Endothelial cell of umbilical vein (primary cell): ENCODE results near the gene STOX1. TPM values are rescaled to one million over a fixed set of nuclear protein-coding genes. Genes with fewer than 3 reads are reported as not detected.

Experiments used
- BruUV-seq: library from RNA; stranded (reverse); fragments of 400-500 nt; replicated peaks from 2 replicates; lab custom pipeline; 2021; lab: Mats Ljungman, UMichigan
- CTCF ChIA-PET: fragments of 300-600, 350-600 bp; sonication (Branson Sonifier 250); formaldehyde crosslinking; loops from one replicate; lab custom pipeline; 2021; ENCODE audit warnings: antibody characterized with exemption, inconsistent platforms; lab: Charles Lee
- POLR2A ChIA-PET: fragments of 300-600, 350-600 bp; sonication (Branson Sonifier 250); formaldehyde crosslinking; loops from one replicate; lab custom pipeline; 2021; ENCODE audit warnings: antibody characterized with exemption, inconsistent platforms; lab: Charles Lee
- DNase-seq: peaks from one replicate; pipeline ENCODE4 v3.0.0-alpha.2; 2011; ENCODE audit warnings: low read depth, low spot score
- FAIRE-seq: peaks from 2 replicates; lab custom pipeline; 2011; peaks lifted over from hg19 to GRCh38; lab: Jason Lieb, UNC
- H2AFZ ChIP-seq: 2 replicates; pipeline ENCODE4 v1.6.0; 2012; ENCODE audit warnings: low read depth, low read length, control low read depth, inconsistent platforms
- H3K27ac ChIP-seq: 2 replicates; pipeline ENCODE4 v1.5.1; 2011; ENCODE audit warnings: low read depth, mild to moderate bottlenecking, control low read depth, low read length, moderate library complexity; ENCODE audit not compliant: insufficient read depth
- H3K27me3 ChIP-seq, 2 experiments: 2 replicates each; pipeline versions ENCODE4 v1.6.0 to v1.6.1; 2011; ENCODE audit warnings: low read length in 2 of 2, mixed read lengths in 1 of 2; ENCODE audit not compliant: control insufficient read depth in 2 of 2, insufficient read depth in 2 of 2
- H3K36me3 ChIP-seq, 2 experiments: 2 replicates in 1 of 2; 3 replicates in 1 of 2; pipeline ENCODE4 v1.5.1; 2011; ENCODE audit warnings: low read length in 2 of 2, mild to moderate bottlenecking in 1 of 2, moderate library complexity in 1 of 2; ENCODE audit not compliant: control insufficient read depth in 2 of 2, insufficient read depth in 2 of 2; ENCODE audit errors: extremely low read depth in 1 of 2
- H3K4me1 ChIP-seq: 3 replicates; pipeline ENCODE4 v1.5.1; 2011; ENCODE audit warnings: mild to moderate bottlenecking, low read length; ENCODE audit not compliant: control insufficient read depth, insufficient read depth; ENCODE audit errors: extremely low read depth
- H3K4me2 ChIP-seq: 2 replicates; pipeline ENCODE4 v1.6.1; 2011; ENCODE audit warnings: low read length, control low read depth, mixed read lengths; ENCODE audit not compliant: insufficient read depth
- H3K4me3 ChIP-seq, 3 experiments: fragments of 200-600 bp in 1 of 3; sonication (generic), shearing (Covaris generic) in 1 of 3; replicated peaks in 1 of 3; 2 replicates each; pipeline ENCODE4 v1.5.1; 2011 to 2016; ENCODE audit warnings: control low read depth in 3 of 3, low read length in 3 of 3, mild to moderate bottlenecking in 2 of 3, inconsistent platforms in 1 of 3, low read depth in 1 of 3, moderate library complexity in 1 of 3; ENCODE audit not compliant: insufficient read depth in 1 of 3
- H3K79me2 ChIP-seq: 2 replicates; pipeline ENCODE4 v1.6.0; 2012; ENCODE audit warnings: low read length, inconsistent platforms; ENCODE audit not compliant: control insufficient read depth, insufficient read depth
- H3K9ac ChIP-seq: replicated peaks from 2 replicates; pipeline ENCODE3; 2011; ENCODE audit warnings: low read length, control low read depth; ENCODE audit not compliant: insufficient read depth; ENCODE audit errors: extremely low read depth
- H3K9me1 ChIP-seq: replicated peaks from 3 replicates; pipeline ENCODE4 v1.6.0; 2011; ENCODE audit warnings: mild to moderate bottlenecking, low read length; ENCODE audit not compliant: control insufficient read depth, insufficient read depth; ENCODE audit errors: extremely low read depth
- H3K9me3 ChIP-seq: replicated peaks from 2 replicates; pipeline ENCODE4 v1.5.1; 2012; ENCODE audit warnings: low read length, inconsistent platforms; ENCODE audit not compliant: control insufficient read depth, insufficient read depth
- H4K20me1 ChIP-seq: replicated peaks from 2 replicates; pipeline ENCODE3; 2011; ENCODE audit warnings: mild to moderate bottlenecking, low read length; ENCODE audit not compliant: control insufficient read depth, insufficient read depth; ENCODE audit errors: extremely low read depth
- EZH2 ChIP-seq: IDR thresholded peaks from 2 replicates; pipeline ENCODE4 v1.6.1; 2012; ENCODE audit warnings: borderline replicate concordance, low read depth, mild to moderate bottlenecking, moderate library complexity, low read length, inconsistent platforms; ENCODE audit not compliant: severe bottlenecking
- FOS ChIP-seq: IDR thresholded peaks from 2 replicates; pipeline ENCODE4 v1.6.1; 2011; ENCODE audit warnings: mild to moderate bottlenecking, low read length, moderate library complexity, borderline replicate concordance; ENCODE audit not compliant: insufficient read depth
- GATA2 ChIP-seq: IDR thresholded peaks from 2 replicates; pipeline ENCODE4 v1.7.0; 2011; ENCODE audit warnings: low read depth, mild to moderate bottlenecking, moderate library complexity, mixed read lengths, low read length; ENCODE audit not compliant: insufficient read length, insufficient read depth
- JUN ChIP-seq: IDR thresholded peaks from 2 replicates; pipeline ENCODE4 v1.6.1; 2011; ENCODE audit warnings: borderline replicate concordance, low read depth; ENCODE audit not compliant: insufficient read length, insufficient read depth
- MYC ChIP-seq: IDR thresholded peaks from one replicate; pipeline ENCODE4 v1.6.1; 2011; ENCODE audit warnings: mild to moderate bottlenecking, low read depth, low read length
- POLR2A ChIP-seq: IDR thresholded peaks from 2 replicates; pipeline ENCODE4 v1.6.1; 2012; ENCODE audit warnings: low read depth, mild to moderate bottlenecking, control low read depth, low read length
- POLR2AphosphoS5 ChIP-seq: IDR thresholded peaks from 2 replicates; pipeline ENCODE4 v1.6.1; 2012; ENCODE audit warnings: low read depth, mild to moderate bottlenecking, control low read depth, low read length, moderate library complexity; ENCODE audit not compliant: insufficient read depth
- dilution Hi-C: fragments of 300-500 bp; cut with MboI; formaldehyde crosslinking; loops from one replicate; pipeline ENCODE4 v1.15.0; 2019; ENCODE audit warnings: low sequenced_read_pairs; ENCODE audit not compliant: extremely low pct_ligation_motif_present
- intact Hi-C: fragments of 100-400 bp; cut with micrococcal nuclease; formaldehyde crosslinking; loops from one replicate; pipeline ENCODE4 v1.10.0; 2022
- polyA plus RNA-seq, 4 experiments: library from polyadenylated mRNA; depleted of rRNA in 3 of 4; stranded (reverse) in 3 of 4; unstranded in 1 of 4; fragments of >200 nt; gene quantifications; 2 replicates each; pipeline versions ENCODE4 v1.2.1 to v1.2.3, GENCODE V29; 2011 to 2012; ENCODE audit warnings: missing spikeins in 1 of 4
- total RNA-seq: library from RNA; stranded (reverse); gene quantifications from 2 replicates; pipeline ENCODE4 v1.2.3, GENCODE V29; 2021
- TF ChIP-seq, protein P1 (sequence below): IDR thresholded peaks from 2 replicates; pipeline ENCODE4 v1.6.1; 2011; ENCODE audit not compliant: insufficient read depth, insufficient read length
- TF ChIP-seq, protein P2 (sequence below), 2 donors: IDR thresholded peaks; 1 replicate in 1 of 2; 2 replicates in 1 of 2; pipeline ENCODE4 v1.5.1; 2011; ENCODE audit warnings: low read length in 2 of 2, mild to moderate bottlenecking in 2 of 2, moderate library complexity in 2 of 2, control low read depth in 1 of 2, inconsistent platforms in 1 of 2, low read depth in 1 of 2; ENCODE audit not compliant: insufficient read depth in 1 of 2; ENCODE audit errors: extremely low read depth in 1 of 2

The STOX1 gene
- total and polyA plus RNA-seq, 2 donors (not counting 3 experiments of a cell fraction or from before 2014, with no cell fraction given) = 0.06 to 0.20 TPM

DNA sequence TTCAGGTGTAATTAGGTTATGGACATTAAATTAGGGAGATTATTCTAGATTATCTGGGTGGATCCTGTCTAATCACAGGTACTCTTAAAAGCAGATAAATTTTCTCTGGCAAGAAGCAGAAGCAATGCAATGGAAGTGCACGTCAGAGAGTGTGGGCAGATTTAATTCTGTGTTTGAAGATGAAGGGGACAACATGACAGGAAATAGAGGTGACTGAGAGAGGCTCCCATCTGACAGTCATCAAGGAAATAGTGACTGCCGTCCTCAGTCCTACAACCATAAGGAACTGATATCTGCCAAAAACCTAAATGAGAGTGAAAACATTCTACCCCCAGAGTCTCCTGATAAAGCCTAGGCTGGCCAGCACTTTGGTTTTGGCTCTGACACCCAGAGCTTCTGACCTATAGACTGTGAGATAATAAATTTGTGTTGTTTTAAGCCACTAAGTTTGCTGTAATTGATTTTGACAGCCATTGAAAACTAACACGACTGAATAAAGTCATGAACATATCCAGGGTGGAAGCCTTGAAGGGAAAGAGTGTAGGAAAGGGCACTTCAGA, 43.3 kb downstream of the STOX1 start:
- DNase-seq = no peak
- Histone ChIP-seq H3K27me3 (peaks cover 6 to 15% of the 10 kb centered on the region in 2 experiments), H3K79me2 (no peaks in the 10 kb centered on the region), H4K20me1 (no peaks in the 10 kb centered on the region), H3K4me2 (no peak overlapping the region), H3K4me3 (no peak overlapping the region), H3K36me3 (no peaks in the 10 kb centered on the region), H3K27ac (no peak overlapping the region), H3K9ac (no peak overlapping the region), H3K4me1 (no peaks in the 10 kb centered on the region), H3K9me1 (no peaks in the 10 kb centered on the region), H2AFZ (no peak overlapping the region), H3K9me3 (no peaks in the 10 kb centered on the region)
- ChIA-PET POLR2A (no interaction called here), CTCF (no interaction called here)
- dilution Hi-C loops = no loop called here
- intact Hi-C loops = no loop called here
- no TSS peak for BruUV-seq
- TF ChIP-seq JUN (no peak), POLR2AphosphoS5 (no peak), POLR2A (no peak), FOS (no peak), MYC (no peak), GATA2 (no peak), EZH2 (no peak)
- TF ChIP-seq, protein P1, sequence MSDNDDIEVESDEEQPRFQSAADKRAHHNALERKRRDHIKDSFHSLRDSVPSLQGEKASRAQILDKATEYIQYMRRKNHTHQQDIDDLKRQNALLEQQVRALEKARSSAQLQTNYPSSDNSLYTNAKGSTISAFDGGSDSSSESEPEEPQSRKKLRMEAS = no peak
- TF ChIP-seq, protein P2, sequence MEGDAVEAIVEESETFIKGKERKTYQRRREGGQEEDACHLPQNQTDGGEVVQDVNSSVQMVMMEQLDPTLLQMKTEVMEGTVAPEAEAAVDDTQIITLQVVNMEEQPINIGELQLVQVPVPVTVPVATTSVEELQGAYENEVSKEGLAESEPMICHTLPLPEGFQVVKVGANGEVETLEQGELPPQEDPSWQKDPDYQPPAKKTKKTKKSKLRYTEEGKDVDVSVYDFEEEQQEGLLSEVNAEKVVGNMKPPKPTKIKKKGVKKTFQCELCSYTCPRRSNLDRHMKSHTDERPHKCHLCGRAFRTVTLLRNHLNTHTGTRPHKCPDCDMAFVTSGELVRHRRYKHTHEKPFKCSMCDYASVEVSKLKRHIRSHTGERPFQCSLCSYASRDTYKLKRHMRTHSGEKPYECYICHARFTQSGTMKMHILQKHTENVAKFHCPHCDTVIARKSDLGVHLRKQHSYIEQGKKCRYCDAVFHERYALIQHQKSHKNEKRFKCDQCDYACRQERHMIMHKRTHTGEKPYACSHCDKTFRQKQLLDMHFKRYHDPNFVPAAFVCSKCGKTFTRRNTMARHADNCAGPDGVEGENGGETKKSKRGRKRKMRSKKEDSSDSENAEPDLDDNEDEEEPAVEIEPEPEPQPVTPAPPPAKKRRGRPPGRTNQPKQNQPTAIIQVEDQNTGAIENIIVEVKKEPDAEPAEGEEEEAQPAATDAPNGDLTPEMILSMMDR (IDR thresholded peaks at IDR 0.05; ENCODE audit: extremely low read depth in 1 of 2, insufficient read depth in 1 of 2, low read depth in 1 of 2, low read length in 2 of 2) = no peak
- no peak for FAIRE-seq
